SH-SY5Y (cell line): ENCODE results near the gene CROCC.

Source experiments
- GATA2 ChIP-seq: IDR thresholded peaks from 2 replicates; pipeline ENCODE4 v1.6.1; 2011; ENCODE audit warnings: mild to moderate bottlenecking, low read depth, low read length
- GATA3 ChIP-seq: IDR thresholded peaks from 2 replicates; pipeline ENCODE4 v1.6.1; 2011; ENCODE audit warnings: low read depth, mild to moderate bottlenecking, low read length, moderate library complexity

Gene CROCC

GRCh38 chr1:17011439-17012307, 89.9 kb downstream of the CROCC start, which contains the start of gene ATP13A2:
TSS of gene ATP13A2 (minus strand) at chr1:17011928. CDS start at chr1:17011738, 190 bp downstream.
- TF ChIP-seq GATA3 (no peak), GATA2 (no peak)

- TF ChIP-seq GATA3, result no peak
- TF ChIP-seq GATA2, result no peak
Observed at GRCh38 chr1:17012775-17013490, 91.2 kb downstream of the CROCC start.

GRCh38 chr1:17013491-17014320, 92.0 kb downstream of the CROCC start:
- no peak for TF ChIP-seq GATA2
- TF ChIP-seq GATA3, result no peak

GRCh38 chr1:17014671-17015567, 93.2 kb downstream of the CROCC start:
- TF ChIP-seq GATA3, result no peak
- no peak for TF ChIP-seq GATA2

GRCh38 chr1:17016317-17016661, 94.6 kb downstream of the CROCC start:
- TF ChIP-seq GATA3 (no peak), GATA2 (no peak)

- TF ChIP-seq GATA3 (no peak), GATA2 (no peak)
Observed at GRCh38 chr1:17017435-17017834, 95.7 kb downstream of the CROCC start.

- TF ChIP-seq GATA2 (no peak), GATA3 (no peak)
Observed at GRCh38 chr1:17018849-17019248, 97.1 kb downstream of the CROCC start.

GRCh38 chr1:17020502-17020901, 98.8 kb downstream of the CROCC start:
- no peak for TF ChIP-seq GATA2
- TF ChIP-seq GATA3, result no peak

- TF ChIP-seq GATA2 (no peak), GATA3 (no peak)
Observed at GRCh38 chr1:17021896-17022295, 100.2 kb downstream of the CROCC start.
